ENCODE measurements around the gene CHST4. TPM values are rescaled to one million over a fixed set of nuclear protein-coding genes. Genes with fewer than 3 reads are reported as not detected.

The CHST4 gene
- total RNA-seq, 1 experiment from 2014 or later: 5.9 TPM

- H4K20me1 ChIP-seq (ENCODE audit: control insufficient read depth, insufficient read depth, insufficient read length): no peaks in the 10 kb centered on the region
- H3K36me3 Mint-ChIP-seq (ENCODE audit: insufficient read depth in 1 of 3, low read depth in 3 of 3): no peaks in the 10 kb centered on the region
- no peak overlapping the region for H3K4me2 ChIP-seq (ENCODE audit: insufficient read depth, insufficient read length, low read length)
- no peak overlapping the region for H2BK15ac ChIP-seq (ENCODE audit: low read depth, low read length)
- H3K4ac ChIP-seq (ENCODE audit: low read depth, low read length): no peak overlapping the region
- H2BK12ac ChIP-seq (ENCODE audit: insufficient read length, low read depth, low read length): no peak overlapping the region
- H3K4me1 Mint-ChIP-seq: no peaks in the 10 kb centered on the region
- no peaks in the 10 kb centered on the region for H3K4me1 ChIP-seq (ENCODE audit: insufficient read depth, low read length)
- no peak overlapping the region for H2AFZ ChIP-seq (ENCODE audit: low read length)
- H2BK5ac ChIP-seq (ENCODE audit: insufficient read length, low read length): no peak overlapping the region
- H2BK120ac ChIP-seq (ENCODE audit: low read depth, low read length, poor library complexity, severe bottlenecking): no peak overlapping the region
- no peak overlapping the region for H3K9ac ChIP-seq (ENCODE audit: extremely low read depth, insufficient read length, low read length)
- H3K18ac ChIP-seq (ENCODE audit: insufficient read length, low read depth, low read length): no peak overlapping the region
- no peak overlapping the region for H3K23ac ChIP-seq (ENCODE audit: insufficient read length, low read depth, low read length)
- H3K4me3 Mint-ChIP-seq: no peak overlapping the region
- H3K27ac ChIP-seq (ENCODE audit: insufficient read length, low read depth, low read length): no peak overlapping the region
- H3T11ph ChIP-seq (ENCODE audit: low read length): no peak overlapping the region
- H3K27me3 Mint-ChIP-seq (ENCODE audit: low read depth): peaks cover 12% of the 10 kb centered on the region
- H3K23me2 ChIP-seq (ENCODE audit: insufficient read length, low read depth, low read length, poor library complexity, severe bottlenecking): no peaks in the 10 kb centered on the region
- no peak overlapping the region for H2BK20ac ChIP-seq (ENCODE audit: low read depth, low read length, poor library complexity, severe bottlenecking)
- no peak overlapping the region for H3K14ac ChIP-seq (ENCODE audit: insufficient read depth, low read length)
- no peak overlapping the region for H3K56ac ChIP-seq (ENCODE audit: insufficient read length, low read depth, low read length)
- no peak overlapping the region for H4K8ac ChIP-seq (replicated peaks; ENCODE audit: insufficient read length, low read depth, low read length)
- H2AK5ac ChIP-seq (ENCODE audit: insufficient read length, low read length): no peak overlapping the region
- DNase-seq: no peak
- H3K79me1 ChIP-seq (ENCODE audit: insufficient read depth, low read depth, low read length, poor library complexity, severe bottlenecking): no peaks in the 10 kb centered on the region
- no peak overlapping the region for H4K91ac ChIP-seq (ENCODE audit: insufficient read length, low read depth, low read length)
- WGBS (ENCODE audit: extremely low coverage, insufficient read length, low lambda C conversion rate): no CpG with 5 or more reads among the region's 3 CpGs
- no peaks in the 10 kb centered on the region for H3K27me3 ChIP-seq (ENCODE audit: insufficient read depth, low read length)
- no peak overlapping the region for H3K27ac Mint-ChIP-seq
- H3K9me3 ChIP-seq (ENCODE audit: control insufficient read depth, low read depth, low read length): no peaks in the 10 kb centered on the region
- H3K9me3 Mint-ChIP-seq: no peaks in the 10 kb centered on the region; a peak in 1 of 5 replicates
- no peak overlapping the region for H4K5ac ChIP-seq (ENCODE audit: insufficient read length, low read depth, low read length)
- TF ChIP-seq CTCF (conservative IDR thresholded peaks at IDR 0.05): no peak
- no peaks in the 10 kb centered on the region for H3K79me2 ChIP-seq (ENCODE audit: insufficient read depth, low read length)
Measured at GRCh38 chr16:71493213-71493612, 33.0 kb upstream of the CHST4 start.
